GM23338 (cell line): ENCODE results near the gene DPY19L1. TPM values are rescaled to one million over a fixed set of nuclear protein-coding genes. Genes with fewer than 3 reads are reported as not detected.
"Not testable (repeated sequence)": the region's sequence is repeated elsewhere in the genome, so short reads cannot be mapped to it uniquely, and the experiment has no call there.

Experiments used
- ATAC-seq: fragments of 200-7000 bp; cut with Tn5 transposase; 3 replicates; pipeline ENCODE4 v1.9.1; 2020
- DNase-seq: peaks from one replicate; pipeline ENCODE4 v3.0.0-alpha.2; 2015; ENCODE audit warnings: low spot score
- H2AFZ ChIP-seq: fragments of 200-600 bp; sonication (generic); 2 replicates; pipeline ENCODE4 v1.8.0; 2016; ENCODE audit warnings: antibody characterized with exemption, mild to moderate bottlenecking, moderate library complexity
- H3F3A ChIP-seq: fragments of 200-600 bp; sonication (generic); replicated peaks from 2 replicates; pipeline ENCODE4 v1.8.0; 2017; ENCODE audit warnings: antibody characterized with exemption, mixed run types, low read depth
- H3K27ac ChIP-seq: fragments of 200-600 bp; sonication (generic); 2 replicates; pipeline ENCODE4 v1.6.1; 2016; ENCODE audit warnings: low read depth
- H3K27me3 ChIP-seq: fragments of 200-600 bp; sonication (generic); 2 replicates; pipeline ENCODE4 v1.8.0; 2016; ENCODE audit warnings: mild to moderate bottlenecking, mixed run types, moderate library complexity; ENCODE audit not compliant: insufficient read depth
- H3K36me3 ChIP-seq: fragments of 200-600 bp; sonication (generic); 2 replicates; pipeline ENCODE4 v1.8.0; 2016; ENCODE audit warnings: mild to moderate bottlenecking; ENCODE audit not compliant: insufficient read depth
- H3K4me1 ChIP-seq: fragments of 200-600 bp; sonication (generic); 2 replicates; pipeline ENCODE4 v1.8.0; 2016; ENCODE audit warnings: mild to moderate bottlenecking, moderate library complexity; ENCODE audit not compliant: insufficient read depth
- H3K4me2 ChIP-seq: fragments of 200-600 bp; sonication (generic); 2 replicates; pipeline ENCODE4 v1.7.1; 2017; ENCODE audit warnings: mixed run types
- H3K4me3 ChIP-seq: fragments of 200-600 bp; sonication (generic); 2 replicates; pipeline ENCODE4 v1.6.1; 2016; ENCODE audit warnings: mixed run types
- H3K79me2 ChIP-seq: fragments of 200-600 bp; sonication (generic); replicated peaks from 2 replicates; pipeline ENCODE4 v1.8.0; 2017; ENCODE audit warnings: mild to moderate bottlenecking; ENCODE audit not compliant: insufficient read depth
- H3K9me2 ChIP-seq: fragments of 200-600 bp; sonication (generic); 2 replicates; pipeline ENCODE4 v1.8.0; 2017; ENCODE audit not compliant: insufficient read depth
- H4K20me1 ChIP-seq: fragments of 200-600 bp; sonication (generic); replicated peaks from 2 replicates; pipeline ENCODE4 v1.8.0; 2017; ENCODE audit warnings: mild to moderate bottlenecking; ENCODE audit not compliant: insufficient read depth
- H3K27ac Mint-ChIP-seq: 2 replicates; pipeline ENCODE4 v1.8.0; 2020; ENCODE audit warnings: inconsistent platforms, mild to moderate bottlenecking, moderate library complexity, mixed read lengths
- H3K27me3 Mint-ChIP-seq: 3 replicates; pipeline ENCODE4 v1.8.0; 2022; ENCODE audit warnings: low read depth, mild to moderate bottlenecking, moderate library complexity, mixed read lengths, inconsistent platforms; ENCODE audit not compliant: insufficient read depth, poor library complexity
- H3K36me3 Mint-ChIP-seq: 3 replicates; pipeline ENCODE4 v1.8.0; 2021; ENCODE audit warnings: low read depth, mild to moderate bottlenecking, inconsistent platforms, moderate library complexity, mixed read lengths
- H3K4me1 Mint-ChIP-seq: 3 replicates; pipeline ENCODE4 v1.8.0; 2020; ENCODE audit warnings: mild to moderate bottlenecking, inconsistent platforms, mixed read lengths
- H3K4me3 Mint-ChIP-seq: 3 replicates; pipeline ENCODE4 v1.8.0; 2021; ENCODE audit warnings: moderate library complexity, mild to moderate bottlenecking, inconsistent platforms, mixed read lengths
- H3K9me3 Mint-ChIP-seq: 3 replicates; pipeline ENCODE4 v1.8.0; 2020; ENCODE audit warnings: moderate library complexity, mild to moderate bottlenecking, inconsistent platforms, mixed read lengths
- CTCF ChIP-seq, 2 experiments: fragments of 200-600 bp in 1 of 2; sonication (generic) in 1 of 2; conservative IDR thresholded peaks; 2 replicates each; pipeline versions ENCODE4 v1.5.1 to v1.6.1; 2016 to 2017; ENCODE audit warnings: antibody characterized with exemption in 2 of 2, low read depth in 2 of 2, mild to moderate bottlenecking in 2 of 2, moderate library complexity in 1 of 2
- EZH2 ChIP-seq: fragments of 200-600 bp; sonication (generic); IDR thresholded peaks from one replicate; pipeline ENCODE4 v1.8.0; 2017; ENCODE audit warnings: antibody characterized with exemption, mild to moderate bottlenecking, low read depth; ENCODE audit not compliant: unreplicated experiment
- EZH2phosphoT487 ChIP-seq: fragments of 200-600 bp; sonication (generic); IDR thresholded peaks from one replicate; pipeline ENCODE4 v1.8.1; 2018; ENCODE audit warnings: antibody characterized with exemption; ENCODE audit not compliant: unreplicated experiment
- JUNB ChIP-seq: IDR thresholded peaks from one replicate; pipeline ENCODE4 v1.6.1; 2016; ENCODE audit warnings: antibody characterized with exemption; ENCODE audit not compliant: unreplicated experiment
- NANOG ChIP-seq: IDR thresholded peaks from 2 replicates; pipeline ENCODE4 v1.6.1; 2016; ENCODE audit warnings: antibody characterized with exemption, borderline replicate concordance
- POLR2AphosphoS5 ChIP-seq: IDR thresholded peaks from 2 replicates; pipeline ENCODE4 v1.6.1; 2016; ENCODE audit warnings: antibody characterized with exemption, low read depth
- REST ChIP-seq: IDR thresholded peaks from one replicate; pipeline ENCODE4 v1.6.1; 2018; ENCODE audit warnings: antibody characterized with exemption; ENCODE audit not compliant: unreplicated experiment
- ZNF114 ChIP-seq: fragments of 250-450 bp; sonication (Bioruptor Pico); IDR thresholded peaks from 2 replicates; pipeline ENCODE4 v1.5.0; 2020; ENCODE audit warnings: mild to moderate bottlenecking, moderate library complexity
- ZNF331 ChIP-seq: fragments of 250-450 bp; sonication (Bioruptor Pico); IDR thresholded peaks from 2 replicates; pipeline ENCODE4 v1.5.0; 2020; ENCODE audit warnings: low read depth, mild to moderate bottlenecking, moderate library complexity
- ZNF462 ChIP-seq: fragments of 250-450 bp; sonication (Bioruptor Pico); IDR thresholded peaks from 2 replicates; pipeline ENCODE4 v1.5.0; 2020; ENCODE audit warnings: mild to moderate bottlenecking, moderate library complexity
- polyA plus RNA-seq: library from polyadenylated mRNA; unstranded; fragments of >200 nt; fragmentation: Nextera tagmentation; extraction: Ambion mirVana; gene quantifications from 2 replicates; pipeline ENCODE4 v1.2.1, GENCODE V29; 2016
- total RNA-seq: library from RNA; depleted of rRNA; stranded (reverse); fragments of >200 nt; shearing (Covaris generic); gene quantifications from 2 replicates; pipeline ENCODE4 v1.2.3, GENCODE V29; 2014

Gene DPY19L1
- total and polyA plus RNA-seq, 2 experiments from 2014 or later = 4.4 to 20.2 TPM

GRCh38 chr7:34886856-34887255, 150.4 kb downstream of the DPY19L1 start:
- H3K9me3 Mint-ChIP-seq = peaks cover 38% of the 10 kb centered on the region
- no peaks in the 10 kb centered on the region for H4K20me1 ChIP-seq
- no peaks in the 10 kb centered on the region for H3K4me1 ChIP-seq
- no peak overlapping the region for H3K4me2 ChIP-seq
- peaks cover 21% of the 10 kb centered on the region for H3K36me3 Mint-ChIP-seq
- no peaks in the 10 kb centered on the region for H3K4me1 Mint-ChIP-seq
- no peaks in the 10 kb centered on the region for H3K27me3 ChIP-seq
- no peak overlapping the region for H3K27ac Mint-ChIP-seq
- DNase-seq (no peak), ATAC-seq (no peak)
- peaks cover 5% of the 10 kb centered on the region for H3K27me3 Mint-ChIP-seq
- no peak overlapping the region for H3K4me3 Mint-ChIP-seq
- H3K27ac ChIP-seq = no peak overlapping the region
- no peak for TF ChIP-seq ZNF462 (CRISPR knock-in tag)
- no peak for TF ChIP-seq ZNF114 (CRISPR knock-in tag)
- TF ChIP-seq NANOG = no peak
- no peak for TF ChIP-seq EZH2phosphoT487
- TF ChIP-seq EZH2 = no peak
- no peak for TF ChIP-seq REST
- TF ChIP-seq JUNB = no peak
- no peak for TF ChIP-seq POLR2AphosphoS5
- TF ChIP-seq ZNF331 = no peak
- TF ChIP-seq CTCF (conservative IDR thresholded peaks at IDR 0.05; ENCODE audit: low read depth in 2 of 2) = no peak
- H3K79me2 ChIP-seq = no peaks in the 10 kb centered on the region
- no peak overlapping the region for H2AFZ ChIP-seq
- peaks cover 18% of the 10 kb centered on the region for H3K9me2 ChIP-seq
- no peaks in the 10 kb centered on the region for H3F3A ChIP-seq
- H3K36me3 ChIP-seq = peaks cover 8% of the 10 kb centered on the region; the same call in 1 of the 2 replicates
- H3K4me3 ChIP-seq = no peak overlapping the region

GRCh38 chr7:34883855-34884254, 153.4 kb downstream of the DPY19L1 start:
- not testable (repeated sequence) for ATAC-seq, H3K79me2 ChIP-seq, H4K20me1 ChIP-seq, H3K27ac Mint-ChIP-seq, H3K27me3 Mint-ChIP-seq, H3K4me3 Mint-ChIP-seq, H3K27me3 ChIP-seq, H3K4me3 ChIP-seq, H2AFZ ChIP-seq, H3K27ac ChIP-seq, H3F3A ChIP-seq, H3K4me2 ChIP-seq, H3K36me3 ChIP-seq, DNase-seq
- Mint-ChIP-seq H3K36me3 (peaks cover 23% of the 10 kb centered on the region), H3K9me3 (peaks cover 44% of the 10 kb centered on the region), H3K4me1 (peaks cover 20% of the 10 kb centered on the region)
- H3K4me1 ChIP-seq = peaks cover 18% of the 10 kb centered on the region; the same call in 1 of the 2 replicates
- H3K9me2 ChIP-seq = peaks cover 27% of the 10 kb centered on the region
